SIG-M5 treated with dmso at 0.1 percent for 504 hours (cell line): ENCODE results near the gene SMOC2.

Source experiments
- DNase-seq: peaks from one replicate; lab custom pipeline; 2025; ENCODE audit not compliant: unreplicated experiment; lab: John Stamatoyannopoulos, UW

SMOC2 gene

GRCh38 chr6:168641446-168641845 lies 200.5 kb downstream of the SMOC2 start:
- DNase-seq: no peak

GRCh38 chr6:168643401-168643800 lies 202.4 kb downstream of the SMOC2 start:
- no peak for DNase-seq

- DNase-seq: no peak
Observed at GRCh38 chr6:168645326-168645725, 204.3 kb downstream of the SMOC2 start.

GRCh38 chr6:168647271-168647670 lies 206.3 kb downstream of the SMOC2 start:
- DNase-seq: no peak

- DNase-seq: no peak
Observed at GRCh38 chr6:168648240-168649125, 207.5 kb downstream of the SMOC2 start.

- DNase-seq: no peak
Observed at GRCh38 chr6:168649209-168649608, 208.2 kb downstream of the SMOC2 start.

GRCh38 chr6:168650671-168651111 lies 209.7 kb downstream of the SMOC2 start:
- no peak for DNase-seq

- DNase-seq: no peak
Observed at GRCh38 chr6:168655462-168656152, 214.6 kb downstream of the SMOC2 start.

GRCh38 chr6:168658059-168658458 lies 217.1 kb downstream of the SMOC2 start:
- DNase-seq: no peak

- DNase-seq: no peak
Observed at GRCh38 chr6:168660400-168660945, 219.5 kb downstream of the SMOC2 start.

GRCh38 chr6:168662301-168662936 lies 221.4 kb downstream of the SMOC2 start:
- DNase-seq: no peak

GRCh38 chr6:168663041-168663440 lies 222.1 kb downstream of the SMOC2 start:
- DNase-seq: no peak

GRCh38 chr6:168664956-168665355 lies 224.0 kb downstream of the SMOC2 start:
- DNase-seq: no peak

- DNase-seq: no peak
Observed at GRCh38 chr6:168666170-168666569, 225.2 kb downstream of the SMOC2 start.

- DNase-seq: no peak
Observed at GRCh38 chr6:168666699-168667427, 225.9 kb downstream of the SMOC2 start.

GRCh38 chr6:168667428-168667805 lies 226.4 kb downstream of the SMOC2 start:
- no peak for DNase-seq

GRCh38 chr6:168670401-168670985 lies 229.5 kb downstream of the SMOC2 start:
- DNase-seq: no peak

GRCh38 chr6:168671028-168671862 lies 230.3 kb downstream of the SMOC2 start:
- no peak for DNase-seq

- DNase-seq: no peak
Observed at GRCh38 chr6:168671863-168672546, 231.0 kb downstream of the SMOC2 start.
